ENCODE measurements around the gene COPB1.

DNA sequence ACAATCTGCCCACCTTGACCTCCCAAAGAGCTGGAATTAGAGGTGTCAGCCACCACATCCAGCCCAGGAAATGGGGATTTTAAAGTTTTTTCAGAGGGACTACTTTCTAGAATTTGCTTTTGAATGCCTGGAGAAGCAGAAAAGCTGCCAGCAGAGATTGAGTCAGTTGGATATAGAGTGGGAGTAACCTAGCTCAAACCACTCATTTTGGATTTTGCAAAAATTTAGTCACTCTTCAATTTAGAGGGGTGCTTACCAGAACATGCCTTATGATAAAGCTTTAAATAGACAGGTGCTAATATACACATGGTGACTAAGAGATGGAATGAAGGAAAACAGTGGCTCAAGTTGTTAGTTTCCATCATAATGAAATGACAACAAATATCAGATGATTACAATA is 47.1 kb upstream of the COPB1 start:
- TF ChIP-seq SUZ12 (IDR thresholded peaks at IDR 0.05) (no peak), FOXM1 (IDR thresholded peaks at IDR 0.05; ENCODE audit: borderline replicate concordance) (no peak), BHLHE40 (IDR thresholded peaks at IDR 0.05; ENCODE audit: borderline replicate concordance) (no peak), SP1 (IDR thresholded peaks at IDR 0.05) (no peak), ARNT (IDR thresholded peaks at IDR 0.05) (no peak), FOXA1 (IDR thresholded peaks at IDR 0.05) (no peak), ELF4 (IDR thresholded peaks at IDR 0.05) (no peak), HDGF (IDR thresholded peaks at IDR 0.05; ENCODE audit: borderline replicate concordance) (no peak), L3MBTL2 (conservative IDR thresholded peaks at IDR 0.05) (no peak), ZNF384 (IDR thresholded peaks at IDR 0.05) (no peak), FOXK2 (IDR thresholded peaks at IDR 0.05) (no peak), NFRKB (IDR thresholded peaks at IDR 0.05) (no peak), CTBP1 (IDR thresholded peaks at IDR 0.05; ENCODE audit: borderline replicate concordance) (no peak), TARDBP (IDR thresholded peaks at IDR 0.05) (no peak)

Measured in HEK293T (cell line).